LNCaP clone FGC (cell line): Measurements from ENCODE around the gene INTS3.
"Not testable (repeated sequence)": the region's sequence is repeated elsewhere in the genome, so short reads cannot be mapped to it uniquely, and the experiment has no call there.

ENCODE experiments used
- DNase-seq: peaks from one replicate; pipeline ENCODE4 v3.0.0-alpha.2; 2011; ENCODE audit warnings: low read depth
- H3K4me3 ChIP-seq: 2 replicates; pipeline ENCODE4 v1.5.1; 2011; ENCODE audit warnings: mild to moderate bottlenecking, low read depth, low read length, control low read depth
- TF ChIP-seq, protein P1 (sequence below): IDR thresholded peaks from 2 replicates; pipeline ENCODE4 v1.5.1; 2012; ENCODE audit warnings: mild to moderate bottlenecking; ENCODE audit not compliant: control insufficient read depth, insufficient read depth; ENCODE audit errors: extremely low read depth

INTS3 gene

DNA sequence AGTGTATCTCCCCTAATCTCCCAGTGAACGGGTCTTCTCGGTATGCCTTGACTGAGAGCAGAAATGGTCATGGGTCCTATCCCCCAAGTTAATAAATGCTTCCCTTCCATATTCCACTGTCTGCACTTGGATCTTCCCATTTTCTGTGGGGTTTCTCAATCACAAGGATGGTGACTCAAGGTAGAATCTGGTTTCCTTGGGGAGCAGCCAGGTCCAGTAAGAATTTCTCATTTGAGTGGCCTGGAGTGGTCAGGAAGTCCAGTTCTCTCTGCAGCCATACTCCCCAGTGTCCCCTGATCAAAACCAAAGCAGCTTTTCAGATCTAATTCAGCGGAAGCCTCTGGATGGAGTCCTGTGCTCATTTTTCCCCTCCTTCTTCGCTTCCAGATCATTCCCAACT lies 32.6 kb downstream of the INTS3 start:
- no peak for DNase-seq
- no peak overlapping the region for H3K4me3 ChIP-seq
- TF ChIP-seq, protein P1, sequence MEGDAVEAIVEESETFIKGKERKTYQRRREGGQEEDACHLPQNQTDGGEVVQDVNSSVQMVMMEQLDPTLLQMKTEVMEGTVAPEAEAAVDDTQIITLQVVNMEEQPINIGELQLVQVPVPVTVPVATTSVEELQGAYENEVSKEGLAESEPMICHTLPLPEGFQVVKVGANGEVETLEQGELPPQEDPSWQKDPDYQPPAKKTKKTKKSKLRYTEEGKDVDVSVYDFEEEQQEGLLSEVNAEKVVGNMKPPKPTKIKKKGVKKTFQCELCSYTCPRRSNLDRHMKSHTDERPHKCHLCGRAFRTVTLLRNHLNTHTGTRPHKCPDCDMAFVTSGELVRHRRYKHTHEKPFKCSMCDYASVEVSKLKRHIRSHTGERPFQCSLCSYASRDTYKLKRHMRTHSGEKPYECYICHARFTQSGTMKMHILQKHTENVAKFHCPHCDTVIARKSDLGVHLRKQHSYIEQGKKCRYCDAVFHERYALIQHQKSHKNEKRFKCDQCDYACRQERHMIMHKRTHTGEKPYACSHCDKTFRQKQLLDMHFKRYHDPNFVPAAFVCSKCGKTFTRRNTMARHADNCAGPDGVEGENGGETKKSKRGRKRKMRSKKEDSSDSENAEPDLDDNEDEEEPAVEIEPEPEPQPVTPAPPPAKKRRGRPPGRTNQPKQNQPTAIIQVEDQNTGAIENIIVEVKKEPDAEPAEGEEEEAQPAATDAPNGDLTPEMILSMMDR = no peak

DNA sequence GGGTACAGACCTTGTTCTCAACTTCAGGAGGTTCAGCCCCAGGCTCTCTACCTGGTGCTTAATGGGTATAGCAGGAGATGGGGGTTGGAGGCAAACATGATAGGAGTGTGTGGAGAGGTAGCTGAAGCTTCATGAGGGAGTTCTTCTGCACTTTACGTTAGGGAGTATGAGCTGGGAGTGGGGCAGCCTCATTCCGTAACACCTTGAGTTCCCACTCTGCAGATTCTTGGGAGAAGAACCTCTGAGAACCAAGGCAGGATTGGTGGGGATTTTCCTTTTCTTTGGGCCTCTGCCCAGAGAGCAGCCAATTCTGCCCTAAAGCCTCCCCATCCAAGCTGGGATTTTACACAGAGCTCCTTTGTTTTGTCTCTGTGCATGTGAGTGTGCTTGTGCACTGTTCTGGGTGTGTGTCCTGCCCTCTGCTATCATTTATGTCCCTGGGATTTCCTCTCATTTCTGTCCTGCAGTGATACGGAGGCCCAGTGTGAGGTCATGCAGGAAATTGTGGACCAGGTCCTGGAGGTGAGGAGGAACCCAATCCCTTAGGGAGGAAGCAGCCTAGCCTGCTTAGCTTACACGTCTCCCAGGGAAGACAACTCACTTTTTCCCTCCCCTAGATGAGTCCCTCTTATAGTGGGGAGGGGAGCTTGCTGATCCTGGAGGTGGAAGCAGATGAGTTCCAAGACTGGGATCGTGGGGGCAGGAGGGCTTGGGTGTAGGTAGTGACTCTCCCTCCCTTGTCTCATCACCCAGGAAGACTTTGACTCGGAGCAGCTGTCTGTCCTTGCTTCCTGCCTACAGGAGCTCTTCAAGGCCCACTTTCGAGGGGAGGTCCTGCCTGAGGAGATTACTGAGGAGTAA lies 35.7 kb downstream of the INTS3 start:
- H3K4me3 ChIP-seq = no peak overlapping the region
- DNase-seq = no peak
- TF ChIP-seq, protein P1 = no peak

DNA sequence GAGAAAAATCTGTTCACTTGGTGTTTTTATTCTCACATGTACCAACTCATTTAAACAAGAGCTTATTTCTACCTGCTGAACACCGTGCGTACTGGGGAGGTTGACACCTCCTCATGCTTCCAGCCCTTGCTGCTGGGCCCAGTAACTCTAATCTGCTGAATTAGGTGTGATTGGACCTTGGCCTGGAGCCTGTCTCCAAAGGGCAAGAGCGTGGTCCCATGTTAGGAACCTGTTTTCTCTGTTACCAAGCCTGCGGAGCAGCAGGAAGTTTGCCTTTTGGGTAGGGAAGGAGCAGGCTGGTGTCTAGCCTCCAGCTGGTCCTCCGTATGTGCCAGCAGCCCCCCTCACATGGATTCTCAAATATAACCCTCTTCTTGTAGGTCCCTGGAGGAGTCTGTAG lies 36.5 kb downstream of the INTS3 start:
- DNase-seq = no peak
- no peak overlapping the region for H3K4me3 ChIP-seq
- TF ChIP-seq, protein P1 = no peak

DNA sequence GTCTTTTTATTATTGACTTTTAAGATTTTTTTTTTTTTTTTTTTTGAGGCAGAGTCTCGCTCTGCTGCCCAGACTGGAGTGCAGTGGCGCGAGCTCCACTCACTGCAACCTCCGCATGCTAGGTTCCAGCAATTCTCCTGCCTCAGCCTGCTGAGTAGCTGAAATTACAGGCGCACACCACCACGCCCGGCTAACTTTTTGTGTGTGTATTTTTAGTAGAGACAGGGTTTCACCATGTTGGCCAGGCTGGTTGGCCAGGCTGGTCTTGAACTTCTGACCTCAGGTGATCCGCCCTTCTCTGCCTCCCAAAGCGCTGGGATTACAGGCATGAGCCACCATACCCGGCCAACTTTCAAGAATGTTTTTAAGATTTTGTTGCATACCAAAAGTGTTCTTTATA lies 38.8 kb downstream of the INTS3 start:
- H3K4me3 ChIP-seq, DNase-seq: not testable (repeated sequence)

DNA sequence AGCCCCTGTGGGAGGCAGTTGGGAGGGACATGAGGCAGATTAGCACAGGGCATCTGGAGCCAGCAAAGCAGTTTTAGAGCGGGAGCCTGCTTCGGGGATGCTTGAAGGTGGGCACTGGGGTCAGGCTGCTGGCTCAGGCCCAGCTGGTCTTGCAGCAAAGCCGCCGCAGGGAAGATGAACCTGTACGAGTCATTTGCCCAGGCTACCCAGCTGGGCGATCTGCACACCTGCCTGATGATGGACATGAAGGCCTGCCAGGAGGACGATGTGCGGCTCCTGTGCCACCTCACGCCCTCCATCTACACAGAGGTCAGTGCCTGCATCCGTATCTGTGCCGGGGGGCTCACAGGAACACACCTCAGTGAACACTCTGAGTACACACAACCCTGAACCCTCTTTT lies 39.7 kb downstream of the INTS3 start:
- TF ChIP-seq, protein P1 = no peak
- H3K4me3 ChIP-seq = no peak overlapping the region
- no peak for DNase-seq

DNA sequence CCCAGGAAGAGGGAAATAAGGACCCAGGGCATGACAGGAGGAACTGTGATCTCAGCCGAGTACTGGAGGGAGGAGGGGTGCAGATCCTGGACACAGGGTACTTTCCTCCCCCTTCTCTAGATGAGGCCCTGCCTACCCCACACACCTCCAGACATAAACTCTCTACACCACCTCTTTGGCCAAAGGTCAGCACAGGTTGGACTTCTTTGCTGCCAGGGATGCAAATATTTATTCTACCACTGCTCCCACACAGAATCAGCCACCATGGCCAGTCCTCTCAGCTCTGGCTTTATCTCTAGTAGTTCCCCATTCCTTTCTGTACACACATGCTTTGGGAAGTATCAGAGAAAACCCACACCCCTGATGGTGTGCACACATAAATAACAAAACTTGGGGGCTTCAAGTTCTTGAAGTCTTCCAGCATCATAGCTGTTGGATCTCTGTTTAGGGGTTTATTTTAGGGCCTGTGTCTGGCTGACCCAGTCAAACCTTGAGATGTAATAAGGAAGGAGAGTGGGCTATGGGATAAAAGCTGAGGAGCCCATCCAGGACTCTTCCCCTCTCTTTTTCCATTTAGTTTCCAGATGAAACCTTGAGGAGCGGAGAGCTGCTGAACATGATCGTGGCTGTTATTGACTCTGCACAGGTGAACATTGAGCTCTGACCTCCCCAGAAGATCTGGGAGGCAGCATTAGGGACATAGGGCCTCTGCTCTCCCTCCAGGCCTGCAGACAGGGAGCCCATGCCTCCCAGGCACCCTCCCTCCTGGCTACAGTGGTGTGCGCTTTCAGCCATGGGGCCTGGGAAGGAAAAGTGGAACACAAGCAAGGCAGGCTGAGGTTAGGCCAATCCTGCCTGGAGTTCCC lies 40.7 kb downstream of the INTS3 start:
- DNase-seq = peak; percentile 68
- TF ChIP-seq, protein P1 = no peak
- H3K4me3 ChIP-seq = no peak overlapping the region

DNA sequence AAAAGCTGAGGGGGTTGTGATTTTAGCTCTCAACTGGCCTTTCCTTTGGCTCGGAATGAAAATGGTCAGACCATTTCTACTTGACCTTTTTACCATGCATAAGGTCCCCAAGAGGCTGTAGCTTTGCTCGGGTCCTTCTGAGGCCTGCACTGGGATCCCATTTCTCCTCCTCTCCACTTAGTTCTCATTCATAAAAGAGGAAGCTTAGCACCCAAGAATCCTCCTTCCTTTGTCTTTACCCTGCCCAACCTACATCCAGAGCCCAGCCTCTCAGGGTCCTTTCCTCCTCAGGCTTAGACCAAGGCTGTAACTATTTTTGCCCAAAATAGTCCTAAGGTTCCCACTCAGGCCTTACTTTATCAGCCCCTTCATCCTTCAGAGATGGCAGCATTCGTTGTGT lies 41.4 kb downstream of the INTS3 start:
- DNase-seq = no peak
- TF ChIP-seq, protein P1 = no peak
- no peak overlapping the region for H3K4me3 ChIP-seq
